Astrocyte of the cerebellum (primary cell): ENCODE measurements around the gene FTO.

Experiments used
- DNase-seq: peaks from one replicate; pipeline ENCODE4 v3.0.0-alpha.2; 2011; ENCODE audit warnings: low read depth
- H3K4me3 ChIP-seq: 2 replicates; pipeline ENCODE4 v1.5.1; 2011; ENCODE audit warnings: mild to moderate bottlenecking, low read depth, low read length, moderate library complexity
- CTCF ChIP-seq: IDR thresholded peaks from 2 replicates; pipeline ENCODE4 v1.5.1; 2012; ENCODE audit warnings: low read length, low read depth, moderate library complexity, mild to moderate bottlenecking; ENCODE audit errors: missing control alignments
- in situ Hi-C: cut with HindIII; loops from 2 replicates; pipeline ENCODE4 v1.10.0; 2017; ENCODE audit warnings: low sequenced_read_pairs

Gene FTO

DNA sequence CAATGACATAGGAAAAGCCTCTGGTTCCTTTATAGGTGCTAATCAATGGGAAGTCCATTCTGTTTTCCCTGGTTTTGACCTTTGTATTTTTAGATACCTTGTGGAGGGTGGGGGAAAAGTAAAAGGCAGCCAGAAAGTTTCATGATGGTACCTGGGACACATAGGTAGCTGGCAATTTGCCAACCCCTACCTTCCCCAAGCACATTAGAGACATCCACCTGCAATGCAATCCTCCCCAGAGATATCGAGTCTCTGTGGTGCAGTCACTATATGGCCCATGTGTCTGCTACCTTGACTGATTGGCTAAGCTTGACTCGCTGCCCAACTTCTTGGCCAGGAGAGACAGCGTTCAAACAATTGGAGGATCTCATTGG is 496.2 kb downstream of the FTO start:
- H3K4me3 ChIP-seq: no peak overlapping the region
- in situ Hi-C loops: no loop called here
- TF ChIP-seq CTCF: no peak

GRCh38 chr16:54200720-54201119 is 496.8 kb downstream of the FTO start:
- DNase-seq: no peak
- in situ Hi-C loops: no loop called here
- no peak for TF ChIP-seq CTCF
- no peak overlapping the region for H3K4me3 ChIP-seq

More for the DNA sequence above, 496.2 kb downstream of the FTO start:
- DNase-seq: no peak

- H3K4me3 ChIP-seq: no peak overlapping the region
- no peak for DNase-seq
- no peak for TF ChIP-seq CTCF
- in situ Hi-C loops: no loop called here
Measured at GRCh38 chr16:54201200-54201599, 497.2 kb downstream of the FTO start.
